GM23338 (cell line): Measurements from ENCODE around the gene SLC1A4. TPM values are rescaled to one million over a fixed set of nuclear protein-coding genes. Genes with fewer than 3 reads are reported as not detected.

ENCODE experiments used
- ATAC-seq: fragments of 200-7000 bp; cut with Tn5 transposase; 3 replicates; pipeline ENCODE4 v1.9.1; 2020
- DNase-seq: peaks from one replicate; pipeline ENCODE4 v3.0.0-alpha.2; 2015; ENCODE audit warnings: low spot score
- H2AFZ ChIP-seq: fragments of 200-600 bp; sonication (generic); 2 replicates; pipeline ENCODE4 v1.8.0; 2016; ENCODE audit warnings: antibody characterized with exemption, mild to moderate bottlenecking, moderate library complexity
- H3F3A ChIP-seq: fragments of 200-600 bp; sonication (generic); replicated peaks from 2 replicates; pipeline ENCODE4 v1.8.0; 2017; ENCODE audit warnings: antibody characterized with exemption, mixed run types, low read depth
- H3K27ac ChIP-seq: fragments of 200-600 bp; sonication (generic); 2 replicates; pipeline ENCODE4 v1.6.1; 2016; ENCODE audit warnings: low read depth
- H3K27me3 ChIP-seq: fragments of 200-600 bp; sonication (generic); 2 replicates; pipeline ENCODE4 v1.8.0; 2016; ENCODE audit warnings: mild to moderate bottlenecking, mixed run types, moderate library complexity; ENCODE audit not compliant: insufficient read depth
- H3K36me3 ChIP-seq: fragments of 200-600 bp; sonication (generic); 2 replicates; pipeline ENCODE4 v1.8.0; 2016; ENCODE audit warnings: mild to moderate bottlenecking; ENCODE audit not compliant: insufficient read depth
- H3K4me1 ChIP-seq: fragments of 200-600 bp; sonication (generic); 2 replicates; pipeline ENCODE4 v1.8.0; 2016; ENCODE audit warnings: mild to moderate bottlenecking, moderate library complexity; ENCODE audit not compliant: insufficient read depth
- H3K4me2 ChIP-seq: fragments of 200-600 bp; sonication (generic); 2 replicates; pipeline ENCODE4 v1.7.1; 2017; ENCODE audit warnings: mixed run types
- H3K4me3 ChIP-seq: fragments of 200-600 bp; sonication (generic); 2 replicates; pipeline ENCODE4 v1.6.1; 2016; ENCODE audit warnings: mixed run types
- H3K79me2 ChIP-seq: fragments of 200-600 bp; sonication (generic); replicated peaks from 2 replicates; pipeline ENCODE4 v1.8.0; 2017; ENCODE audit warnings: mild to moderate bottlenecking; ENCODE audit not compliant: insufficient read depth
- H3K9me2 ChIP-seq: fragments of 200-600 bp; sonication (generic); 2 replicates; pipeline ENCODE4 v1.8.0; 2017; ENCODE audit not compliant: insufficient read depth
- H4K20me1 ChIP-seq: fragments of 200-600 bp; sonication (generic); replicated peaks from 2 replicates; pipeline ENCODE4 v1.8.0; 2017; ENCODE audit warnings: mild to moderate bottlenecking; ENCODE audit not compliant: insufficient read depth
- H3K27ac Mint-ChIP-seq: 2 replicates; pipeline ENCODE4 v1.8.0; 2020; ENCODE audit warnings: inconsistent platforms, mild to moderate bottlenecking, moderate library complexity, mixed read lengths
- H3K27me3 Mint-ChIP-seq: 3 replicates; pipeline ENCODE4 v1.8.0; 2022; ENCODE audit warnings: low read depth, mild to moderate bottlenecking, moderate library complexity, mixed read lengths, inconsistent platforms; ENCODE audit not compliant: insufficient read depth, poor library complexity
- H3K36me3 Mint-ChIP-seq: 3 replicates; pipeline ENCODE4 v1.8.0; 2021; ENCODE audit warnings: low read depth, mild to moderate bottlenecking, inconsistent platforms, moderate library complexity, mixed read lengths
- H3K4me1 Mint-ChIP-seq: 3 replicates; pipeline ENCODE4 v1.8.0; 2020; ENCODE audit warnings: mild to moderate bottlenecking, inconsistent platforms, mixed read lengths
- H3K4me3 Mint-ChIP-seq: 3 replicates; pipeline ENCODE4 v1.8.0; 2021; ENCODE audit warnings: moderate library complexity, mild to moderate bottlenecking, inconsistent platforms, mixed read lengths
- H3K9me3 Mint-ChIP-seq: 3 replicates; pipeline ENCODE4 v1.8.0; 2020; ENCODE audit warnings: moderate library complexity, mild to moderate bottlenecking, inconsistent platforms, mixed read lengths
- CREB1 ChIP-seq: fragments of 250-450 bp; sonication (Bioruptor Pico); IDR thresholded peaks from 2 replicates; pipeline ENCODE4 v1.5.0; 2020; ENCODE audit warnings: low read depth, mild to moderate bottlenecking, moderate library complexity
- EZH2 ChIP-seq: fragments of 200-600 bp; sonication (generic); IDR thresholded peaks from one replicate; pipeline ENCODE4 v1.8.0; 2017; ENCODE audit warnings: antibody characterized with exemption, mild to moderate bottlenecking, low read depth; ENCODE audit not compliant: unreplicated experiment
- EZH2phosphoT487 ChIP-seq: fragments of 200-600 bp; sonication (generic); IDR thresholded peaks from one replicate; pipeline ENCODE4 v1.8.1; 2018; ENCODE audit warnings: antibody characterized with exemption; ENCODE audit not compliant: unreplicated experiment
- POLR2AphosphoS5 ChIP-seq: IDR thresholded peaks from 2 replicates; pipeline ENCODE4 v1.6.1; 2016; ENCODE audit warnings: antibody characterized with exemption, low read depth
- STAT1 ChIP-seq: IDR thresholded peaks from one replicate; pipeline ENCODE4 v1.6.1; 2016; ENCODE audit warnings: antibody characterized with exemption; ENCODE audit not compliant: unreplicated experiment
- ZNF114 ChIP-seq: fragments of 250-450 bp; sonication (Bioruptor Pico); IDR thresholded peaks from 2 replicates; pipeline ENCODE4 v1.5.0; 2020; ENCODE audit warnings: mild to moderate bottlenecking, moderate library complexity
- ZNF331 ChIP-seq: fragments of 250-450 bp; sonication (Bioruptor Pico); IDR thresholded peaks from 2 replicates; pipeline ENCODE4 v1.5.0; 2020; ENCODE audit warnings: low read depth, mild to moderate bottlenecking, moderate library complexity
- polyA plus RNA-seq: library from polyadenylated mRNA; unstranded; fragments of >200 nt; fragmentation: Nextera tagmentation; extraction: Ambion mirVana; gene quantifications from 2 replicates; pipeline ENCODE4 v1.2.1, GENCODE V29; 2016
- total RNA-seq: library from RNA; depleted of rRNA; stranded (reverse); fragments of >200 nt; shearing (Covaris generic); gene quantifications from 2 replicates; pipeline ENCODE4 v1.2.3, GENCODE V29; 2014
- TF ChIP-seq, protein P1 (sequence below), 2 experiments: fragments of 200-600 bp in 1 of 2; sonication (generic) in 1 of 2; conservative IDR thresholded peaks; 2 replicates each; pipeline versions ENCODE4 v1.5.1 to v1.6.1; 2016 to 2017; ENCODE audit warnings: antibody characterized with exemption in 2 of 2, low read depth in 2 of 2, mild to moderate bottlenecking in 2 of 2, moderate library complexity in 1 of 2
- TF ChIP-seq, protein P2 (sequence below): fragments of 250-450 bp; sonication (Bioruptor Pico); IDR thresholded peaks from 2 replicates; pipeline ENCODE4 v1.5.0; 2020; ENCODE audit warnings: mild to moderate bottlenecking, moderate library complexity

The SLC1A4 gene
- total and polyA plus RNA-seq, 2 experiments from 2014 or later = 1.3 to 2.7 TPM

- Histone ChIP-seq H3K4me1 (peaks cover 32% of the 10 kb centered on the region), H3K27me3 (no peaks in the 10 kb centered on the region), H4K20me1 (no peaks in the 10 kb centered on the region), H3K27ac (no peak overlapping the region), H3K4me3 (no peak overlapping the region), H2AFZ (no peak overlapping the region), H3F3A (no peaks in the 10 kb centered on the region), H3K79me2 (no peaks in the 10 kb centered on the region), H3K9me2 (no peaks in the 10 kb centered on the region), H3K36me3 (no peaks in the 10 kb centered on the region; the same call in 1 of the 2 replicates), H3K4me2 (no peak overlapping the region)
- H3K4me1 Mint-ChIP-seq = peaks cover 28% of the 10 kb centered on the region
- H3K27me3 Mint-ChIP-seq = peaks cover 7% of the 10 kb centered on the region
- no peaks in the 10 kb centered on the region; the same call in 2 of the 3 replicates for H3K9me3 Mint-ChIP-seq
- no peak overlapping the region for H3K27ac Mint-ChIP-seq
- ATAC-seq (no peak), DNase-seq (no peak)
- TF ChIP-seq POLR2AphosphoS5 (no peak), ZNF114 (CRISPR knock-in tag) (no peak), EZH2phosphoT487 (no peak), CREB1 (CRISPR knock-in tag) (no peak), EZH2 (no peak)
- TF ChIP-seq, protein P1, sequence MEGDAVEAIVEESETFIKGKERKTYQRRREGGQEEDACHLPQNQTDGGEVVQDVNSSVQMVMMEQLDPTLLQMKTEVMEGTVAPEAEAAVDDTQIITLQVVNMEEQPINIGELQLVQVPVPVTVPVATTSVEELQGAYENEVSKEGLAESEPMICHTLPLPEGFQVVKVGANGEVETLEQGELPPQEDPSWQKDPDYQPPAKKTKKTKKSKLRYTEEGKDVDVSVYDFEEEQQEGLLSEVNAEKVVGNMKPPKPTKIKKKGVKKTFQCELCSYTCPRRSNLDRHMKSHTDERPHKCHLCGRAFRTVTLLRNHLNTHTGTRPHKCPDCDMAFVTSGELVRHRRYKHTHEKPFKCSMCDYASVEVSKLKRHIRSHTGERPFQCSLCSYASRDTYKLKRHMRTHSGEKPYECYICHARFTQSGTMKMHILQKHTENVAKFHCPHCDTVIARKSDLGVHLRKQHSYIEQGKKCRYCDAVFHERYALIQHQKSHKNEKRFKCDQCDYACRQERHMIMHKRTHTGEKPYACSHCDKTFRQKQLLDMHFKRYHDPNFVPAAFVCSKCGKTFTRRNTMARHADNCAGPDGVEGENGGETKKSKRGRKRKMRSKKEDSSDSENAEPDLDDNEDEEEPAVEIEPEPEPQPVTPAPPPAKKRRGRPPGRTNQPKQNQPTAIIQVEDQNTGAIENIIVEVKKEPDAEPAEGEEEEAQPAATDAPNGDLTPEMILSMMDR (conservative IDR thresholded peaks at IDR 0.05; ENCODE audit: low read depth in 2 of 2) = no peak
- no peaks in the 10 kb centered on the region for H3K36me3 Mint-ChIP-seq
- H3K4me3 Mint-ChIP-seq = no peak overlapping the region
Observed at GRCh38 chr2:64941801-64942200, 47.4 kb upstream of the SLC1A4 start.

GRCh38 chr2:64942693-64943092, 46.5 kb upstream of the SLC1A4 start:
- Histone ChIP-seq H3K4me2 (no peak overlapping the region), H3K79me2 (no peaks in the 10 kb centered on the region), H3K27me3 (no peaks in the 10 kb centered on the region), H3F3A (no peaks in the 10 kb centered on the region), H3K36me3 (no peaks in the 10 kb centered on the region; the same call in 1 of the 2 replicates), H3K27ac (no peak overlapping the region), H3K4me3 (no peak overlapping the region), H2AFZ (no peak overlapping the region), H3K9me2 (no peaks in the 10 kb centered on the region), H3K4me1 (peaks cover 29% of the 10 kb centered on the region), H4K20me1 (no peaks in the 10 kb centered on the region)
- no peaks in the 10 kb centered on the region for H3K36me3 Mint-ChIP-seq
- ATAC-seq (no peak), DNase-seq (no peak)
- no peaks in the 10 kb centered on the region; the same call in 2 of the 3 replicates for H3K9me3 Mint-ChIP-seq
- TF ChIP-seq STAT1 = no peak
- no peak for TF ChIP-seq ZNF331
- TF ChIP-seq, protein P1 (conservative IDR thresholded peaks at IDR 0.05; ENCODE audit: low read depth in 2 of 2) = 0 out of 4 replicates have a peak, but pooled peaks of 1 of the 2 experiments have one; percentile 12
- TF ChIP-seq EZH2phosphoT487 = no peak
- TF ChIP-seq, protein P2, sequence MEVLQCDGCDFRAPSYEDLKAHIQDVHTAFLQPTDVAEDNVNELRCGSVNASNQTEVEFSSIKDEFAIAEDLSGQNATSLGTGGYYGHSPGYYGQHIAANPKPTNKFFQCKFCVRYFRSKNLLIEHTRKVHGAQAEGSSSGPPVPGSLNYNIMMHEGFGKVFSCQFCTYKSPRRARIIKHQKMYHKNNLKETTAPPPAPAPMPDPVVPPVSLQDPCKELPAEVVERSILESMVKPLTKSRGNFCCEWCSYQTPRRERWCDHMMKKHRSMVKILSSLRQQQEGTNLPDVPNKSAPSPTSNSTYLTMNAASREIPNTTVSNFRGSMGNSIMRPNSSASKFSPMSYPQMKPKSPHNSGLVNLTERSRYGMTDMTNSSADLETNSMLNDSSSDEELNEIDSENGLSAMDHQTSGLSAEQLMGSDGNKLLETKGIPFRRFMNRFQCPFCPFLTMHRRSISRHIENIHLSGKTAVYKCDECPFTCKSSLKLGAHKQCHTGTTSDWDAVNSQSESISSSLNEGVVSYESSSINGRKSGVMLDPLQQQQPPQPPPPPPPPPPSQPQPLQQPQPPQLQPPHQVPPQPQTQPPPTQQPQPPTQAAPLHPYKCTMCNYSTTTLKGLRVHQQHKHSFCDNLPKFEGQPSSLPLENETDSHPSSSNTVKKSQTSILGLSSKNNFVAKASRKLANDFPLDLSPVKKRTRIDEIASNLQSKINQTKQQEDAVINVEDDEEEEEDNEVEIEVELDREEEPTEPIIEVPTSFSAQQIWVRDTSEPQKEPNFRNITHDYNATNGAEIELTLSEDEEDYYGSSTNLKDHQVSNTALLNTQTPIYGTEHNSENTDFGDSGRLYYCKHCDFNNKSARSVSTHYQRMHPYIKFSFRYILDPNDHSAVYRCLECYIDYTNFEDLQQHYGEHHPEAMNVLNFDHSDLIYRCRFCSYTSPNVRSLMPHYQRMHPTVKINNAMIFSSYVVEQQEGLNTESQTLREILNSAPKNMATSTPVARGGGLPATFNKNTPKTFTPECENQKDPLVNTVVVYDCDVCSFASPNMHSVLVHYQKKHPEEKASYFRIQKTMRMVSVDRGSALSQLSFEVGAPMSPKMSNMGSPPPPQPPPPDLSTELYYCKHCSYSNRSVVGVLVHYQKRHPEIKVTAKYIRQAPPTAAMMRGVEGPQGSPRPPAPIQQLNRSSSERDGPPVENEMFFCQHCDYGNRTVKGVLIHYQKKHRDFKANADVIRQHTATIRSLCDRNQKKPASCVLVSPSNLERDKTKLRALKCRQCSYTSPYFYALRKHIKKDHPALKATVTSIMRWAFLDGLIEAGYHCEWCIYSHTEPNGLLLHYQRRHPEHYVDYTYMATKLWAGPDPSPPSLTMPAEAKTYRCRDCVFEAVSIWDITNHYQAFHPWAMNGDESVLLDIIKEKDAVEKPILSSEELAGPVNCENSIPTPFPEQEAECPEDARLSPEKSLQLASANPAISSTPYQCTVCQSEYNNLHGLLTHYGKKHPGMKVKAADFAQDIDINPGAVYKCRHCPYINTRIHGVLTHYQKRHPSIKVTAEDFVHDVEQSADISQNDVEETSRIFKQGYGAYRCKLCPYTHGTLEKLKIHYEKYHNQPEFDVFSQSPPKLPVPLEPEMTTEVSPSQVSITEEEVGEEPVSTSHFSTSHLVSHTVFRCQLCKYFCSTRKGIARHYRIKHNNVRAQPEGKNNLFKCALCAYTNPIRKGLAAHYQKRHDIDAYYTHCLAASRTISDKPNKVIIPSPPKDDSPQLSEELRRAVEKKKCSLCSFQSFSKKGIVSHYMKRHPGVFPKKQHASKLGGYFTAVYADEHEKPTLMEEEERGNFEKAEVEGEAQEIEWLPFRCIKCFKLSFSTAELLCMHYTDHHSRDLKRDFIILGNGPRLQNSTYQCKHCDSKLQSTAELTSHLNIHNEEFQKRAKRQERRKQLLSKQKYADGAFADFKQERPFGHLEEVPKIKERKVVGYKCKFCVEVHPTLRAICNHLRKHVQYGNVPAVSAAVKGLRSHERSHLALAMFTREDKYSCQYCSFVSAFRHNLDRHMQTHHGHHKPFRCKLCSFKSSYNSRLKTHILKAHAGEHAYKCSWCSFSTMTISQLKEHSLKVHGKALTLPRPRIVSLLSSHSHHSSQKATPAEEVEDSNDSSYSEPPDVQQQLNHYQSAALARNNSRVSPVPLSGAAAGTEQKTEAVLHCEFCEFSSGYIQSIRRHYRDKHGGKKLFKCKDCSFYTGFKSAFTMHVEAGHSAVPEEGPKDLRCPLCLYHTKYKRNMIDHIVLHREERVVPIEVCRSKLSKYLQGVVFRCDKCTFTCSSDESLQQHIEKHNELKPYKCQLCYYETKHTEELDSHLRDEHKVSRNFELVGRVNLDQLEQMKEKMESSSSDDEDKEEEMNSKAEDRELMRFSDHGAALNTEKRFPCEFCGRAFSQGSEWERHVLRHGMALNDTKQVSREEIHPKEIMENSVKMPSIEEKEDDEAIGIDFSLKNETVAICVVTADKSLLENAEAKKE = no peak
- peaks cover 25% of the 10 kb centered on the region for H3K4me1 Mint-ChIP-seq
- H3K4me3 Mint-ChIP-seq = no peak overlapping the region
- H3K27me3 Mint-ChIP-seq = peaks cover 7% of the 10 kb centered on the region
- H3K27ac Mint-ChIP-seq = no peak overlapping the region
